ACC112 (cell line): ENCODE measurements around the gene RUBCNL.

ENCODE experiments used
- H2AFZ ChIP-seq: fragments of 200-600 bp; sonication (generic); one replicate; pipeline ENCODE4 v1.6.0; 2017; ENCODE audit warnings: antibody characterized with exemption, low read length; ENCODE audit not compliant: unreplicated experiment
- H3K27ac ChIP-seq: fragments of 200-600 bp; sonication (generic); 2 replicates; pipeline ENCODE4 v1.5.1; 2014; ENCODE audit warnings: low read depth, mild to moderate bottlenecking, antibody characterized with exemption, low read length, moderate library complexity
- H3K27me3 ChIP-seq: fragments of 200-600 bp; sonication (generic); 2 replicates; pipeline ENCODE4 v1.6.1; 2014; ENCODE audit warnings: mild to moderate bottlenecking, antibody characterized with exemption, low read length, moderate library complexity, mixed read lengths; ENCODE audit not compliant: insufficient read depth
- H3K36me3 ChIP-seq: fragments of 200-600 bp; sonication (generic); 2 replicates; pipeline ENCODE4 v1.6.1; 2016; ENCODE audit warnings: mild to moderate bottlenecking, antibody characterized with exemption, low read length, moderate library complexity, mixed read lengths; ENCODE audit not compliant: insufficient read depth
- H3K4me1 ChIP-seq: fragments of 200-600 bp; sonication (generic); one replicate; pipeline ENCODE4 v1.6.1; 2016; ENCODE audit warnings: low read length, mixed read lengths; ENCODE audit not compliant: insufficient read depth, unreplicated experiment, control insufficient read depth
- H3K4me3 ChIP-seq: fragments of 200-600 bp; sonication (generic); 2 replicates; pipeline ENCODE4 v1.5.1; 2014; ENCODE audit warnings: mild to moderate bottlenecking, low read depth, low read length
- H3K79me2 ChIP-seq: fragments of 200-600 bp; sonication (generic); one replicate; pipeline ENCODE4 v1.6.0; 2016; ENCODE audit warnings: low read length; ENCODE audit not compliant: control insufficient read depth, unreplicated experiment, insufficient read depth

Gene RUBCNL

DNA sequence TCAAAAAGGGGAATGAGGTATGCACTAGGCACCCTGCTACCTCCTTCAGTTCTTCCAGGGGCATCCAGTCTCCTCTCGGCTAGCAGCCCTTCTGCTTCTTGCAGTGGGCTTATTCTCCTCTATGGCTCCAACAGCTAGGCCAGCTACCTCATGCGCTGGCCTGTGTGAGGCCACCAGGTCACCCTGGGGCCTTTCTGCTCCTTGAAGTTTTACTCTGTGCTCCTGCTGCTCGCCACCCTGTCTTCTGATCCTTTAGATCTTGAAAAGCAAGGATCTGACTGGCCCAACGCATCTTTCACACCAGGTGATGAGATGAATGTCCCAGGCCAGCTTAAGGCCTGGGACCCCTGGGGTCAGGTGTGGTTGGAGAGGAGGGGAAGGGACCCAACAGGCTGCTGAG is 66.2 kb downstream of the RUBCNL start:
- H3K27me3 ChIP-seq: no peaks in the 10 kb centered on the region
- H3K4me1 ChIP-seq: peaks cover 11% of the 10 kb centered on the region
- no peak overlapping the region for H3K4me3 ChIP-seq
- H3K36me3 ChIP-seq: no peaks in the 10 kb centered on the region
- H2AFZ ChIP-seq: no peak overlapping the region
- no peaks in the 10 kb centered on the region for H3K79me2 ChIP-seq
- no peak overlapping the region for H3K27ac ChIP-seq

DNA sequence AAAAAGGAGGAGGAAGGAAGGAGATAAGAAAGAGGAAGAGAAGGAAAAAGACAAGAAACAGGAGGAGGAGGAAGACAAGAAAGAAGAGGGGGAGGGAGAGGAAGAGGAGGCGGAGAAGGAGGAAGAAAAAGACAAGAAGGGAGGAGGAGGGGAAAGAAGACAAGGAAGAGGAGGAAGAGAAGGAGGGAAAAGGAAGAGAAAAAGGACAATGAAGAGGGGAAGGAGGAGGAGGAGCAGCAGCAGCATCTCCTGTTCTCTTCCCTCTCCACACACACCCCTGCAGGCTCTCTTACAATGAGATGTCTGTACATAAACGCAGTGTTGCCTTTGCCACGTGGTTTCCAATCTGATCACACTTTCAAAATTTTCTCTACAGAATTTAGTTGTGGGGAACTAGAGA is 66.6 kb downstream of the RUBCNL start:
- Histone ChIP-seq H3K4me3 (no peak overlapping the region), H3K27ac (no peak overlapping the region), H2AFZ (no peak overlapping the region), H3K79me2 (no peaks in the 10 kb centered on the region), H3K27me3 (no peaks in the 10 kb centered on the region), H3K4me1 (peaks cover 11% of the 10 kb centered on the region), H3K36me3 (no peaks in the 10 kb centered on the region)

DNA sequence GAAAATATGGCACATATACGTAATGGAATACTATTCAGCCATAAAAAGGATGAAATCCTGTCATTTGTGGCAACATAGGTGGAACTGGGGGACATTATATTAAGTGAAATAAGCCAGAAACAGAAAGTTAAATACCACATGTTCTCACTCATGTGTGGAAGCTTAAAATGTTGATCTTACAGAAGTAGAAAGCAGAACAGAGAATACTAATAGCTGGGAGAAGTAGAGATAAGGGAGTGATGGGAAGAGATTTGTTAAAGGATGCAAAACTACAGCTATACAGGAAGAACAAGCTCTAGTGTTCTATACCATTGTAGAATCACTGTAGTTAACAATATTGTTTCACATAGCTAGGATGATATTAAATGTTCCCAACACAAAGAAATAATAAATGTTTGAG is 68.1 kb downstream of the RUBCNL start:
- Histone ChIP-seq H3K4me3 (no peak overlapping the region), H2AFZ (no peak overlapping the region), H3K4me1 (no peaks in the 10 kb centered on the region), H3K27ac (no peak overlapping the region), H3K27me3 (no peaks in the 10 kb centered on the region), H3K79me2 (no peaks in the 10 kb centered on the region), H3K36me3 (no peaks in the 10 kb centered on the region)

DNA sequence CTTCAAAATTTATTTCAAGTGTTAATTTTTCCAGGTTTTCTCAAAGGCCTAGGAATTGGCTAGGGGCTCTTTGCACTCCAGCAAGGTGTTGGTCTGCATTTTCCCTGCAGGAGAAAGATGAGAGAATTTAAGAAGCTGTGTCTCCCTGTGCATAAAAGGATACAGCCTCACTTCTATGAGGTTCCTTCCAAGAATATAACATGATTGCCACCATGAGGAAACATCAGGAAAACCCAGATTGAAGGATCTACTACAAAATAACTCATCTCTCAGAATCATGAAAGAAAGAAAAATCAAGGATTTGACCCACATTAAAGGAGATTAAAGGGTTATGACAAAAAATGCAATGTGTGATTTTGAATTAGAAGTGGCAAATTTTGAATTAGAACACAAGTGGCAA is 69.9 kb downstream of the RUBCNL start:
- Histone ChIP-seq H3K36me3 (no peaks in the 10 kb centered on the region), H3K4me3 (no peak overlapping the region), H3K4me1 (no peaks in the 10 kb centered on the region), H3K79me2 (no peaks in the 10 kb centered on the region), H3K27me3 (no peaks in the 10 kb centered on the region), H2AFZ (no peak overlapping the region), H3K27ac (no peak overlapping the region)

DNA sequence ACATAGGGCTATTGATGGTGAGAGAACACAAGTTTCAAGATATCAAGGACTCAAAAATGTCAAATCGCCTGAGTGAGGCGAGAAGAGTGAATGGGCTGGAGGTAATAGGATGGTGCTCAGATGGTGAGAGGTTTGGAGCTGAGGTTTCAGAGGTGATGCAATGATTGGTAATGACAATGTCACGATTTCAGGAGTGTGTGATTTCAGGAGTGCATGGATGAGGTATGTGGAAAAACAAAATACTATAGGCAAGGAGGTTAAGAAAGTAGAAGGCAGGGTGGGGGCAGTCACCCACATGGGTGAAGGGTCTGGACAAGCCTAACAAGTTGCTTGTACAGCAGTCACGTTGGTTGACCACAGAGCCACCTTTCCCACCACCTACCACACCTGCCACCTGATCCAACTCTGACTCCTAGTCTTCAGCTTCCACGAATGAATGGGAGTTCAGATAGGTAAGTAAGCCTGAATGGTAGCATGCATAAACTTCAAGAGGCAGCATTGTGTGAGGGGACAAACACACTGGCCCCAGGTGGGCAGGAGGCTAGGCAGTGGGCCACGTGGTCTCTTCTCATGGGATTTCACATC is 71.5 kb downstream of the RUBCNL start:
- no peaks in the 10 kb centered on the region for H3K36me3 ChIP-seq
- H3K79me2 ChIP-seq: no peaks in the 10 kb centered on the region
- H3K4me1 ChIP-seq: no peaks in the 10 kb centered on the region

DNA sequence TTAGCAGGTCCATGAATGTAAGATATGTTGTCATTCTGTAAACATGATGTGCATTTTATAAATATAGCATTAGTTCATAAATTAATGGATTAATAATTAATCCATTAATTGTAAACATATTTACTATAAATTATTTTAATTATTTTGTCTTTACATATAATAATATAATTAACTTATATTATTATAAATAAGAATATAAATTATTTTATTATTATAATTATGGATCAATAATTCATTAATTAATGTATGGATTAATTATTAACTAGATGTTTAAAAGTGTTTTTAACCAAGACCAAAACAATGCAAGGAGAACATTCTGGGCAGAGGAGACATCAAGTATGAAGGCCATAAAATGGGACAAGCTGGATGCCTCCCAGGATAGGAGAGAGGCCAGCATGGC is 72.0 kb downstream of the RUBCNL start:
- Histone ChIP-seq H3K36me3 (no peaks in the 10 kb centered on the region), H3K79me2 (no peaks in the 10 kb centered on the region), H3K4me1 (no peaks in the 10 kb centered on the region), H3K27me3 (no peaks in the 10 kb centered on the region), H2AFZ (no peak overlapping the region), H3K4me3 (no peak overlapping the region), H3K27ac (no peak overlapping the region)

More for the DNA sequence above, 71.5 kb downstream of the RUBCNL start:
- Histone ChIP-seq H3K27me3 (no peaks in the 10 kb centered on the region), H2AFZ (no peak overlapping the region), H3K4me3 (no peak overlapping the region), H3K27ac (no peak overlapping the region)

DNA sequence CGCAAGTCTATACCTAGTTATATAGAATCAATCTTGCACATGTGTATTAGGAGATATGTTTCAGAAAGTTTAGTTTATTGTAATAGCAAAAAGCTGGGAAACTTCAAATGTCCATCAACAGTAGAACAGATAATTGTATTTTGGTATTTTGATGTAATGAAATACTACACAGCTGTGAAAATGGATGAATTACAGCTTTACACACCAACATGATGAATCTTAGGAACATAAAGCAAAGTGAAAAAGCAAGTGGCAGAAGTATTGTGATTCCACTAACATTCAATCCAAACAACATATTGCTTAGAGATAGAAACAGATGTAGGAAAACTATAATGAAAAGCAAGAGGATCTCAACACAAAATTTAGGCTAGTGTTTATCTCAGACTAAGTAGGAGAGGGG is 72.5 kb downstream of the RUBCNL start:
- Histone ChIP-seq H3K79me2 (no peaks in the 10 kb centered on the region), H2AFZ (no peak overlapping the region), H3K36me3 (no peaks in the 10 kb centered on the region), H3K4me3 (no peak overlapping the region), H3K27ac (no peak overlapping the region), H3K4me1 (no peaks in the 10 kb centered on the region), H3K27me3 (no peaks in the 10 kb centered on the region)

DNA sequence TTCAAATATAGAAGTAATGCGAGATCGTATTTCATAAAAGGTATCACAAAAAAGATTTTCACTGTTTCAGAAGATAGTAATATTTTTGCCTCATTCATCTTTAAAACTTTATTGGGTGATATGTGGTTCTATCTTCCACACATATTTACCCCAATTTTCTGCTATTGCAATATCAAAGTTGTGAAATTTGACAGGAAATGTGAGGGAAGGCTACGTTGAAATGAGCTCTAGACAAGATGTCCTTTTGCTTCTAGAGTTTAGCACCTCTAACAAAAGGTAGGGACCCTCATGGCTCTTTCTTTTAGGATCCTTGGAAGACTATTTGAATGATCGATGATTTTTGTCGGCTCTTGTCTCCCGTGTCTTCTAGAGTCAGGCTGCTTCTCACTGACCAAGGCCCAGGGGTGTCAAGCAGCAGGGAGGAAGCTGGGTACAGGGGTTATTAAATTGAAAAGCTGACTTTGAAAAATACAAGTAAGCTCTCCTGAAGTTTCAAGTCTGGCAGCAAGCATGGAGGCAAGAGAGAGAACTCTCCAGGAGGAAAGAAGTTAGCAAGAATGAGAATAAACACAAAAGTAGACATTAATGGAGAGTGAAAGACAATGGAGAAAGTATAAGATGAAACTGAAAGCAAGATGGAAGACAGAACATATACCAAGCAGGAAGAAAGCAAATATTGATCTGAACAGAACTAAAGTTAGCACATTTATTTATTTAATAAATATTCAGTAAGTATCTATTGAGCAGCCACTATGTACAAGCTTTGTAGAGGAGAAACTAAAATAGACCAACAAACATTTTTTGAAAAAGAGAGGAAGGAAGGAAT is 73.4 kb downstream of the RUBCNL start:
- Histone ChIP-seq H3K36me3 (no peaks in the 10 kb centered on the region), H3K4me1 (no peaks in the 10 kb centered on the region), H3K4me3 (no peak overlapping the region), H3K79me2 (no peaks in the 10 kb centered on the region), H3K27ac (no peak overlapping the region), H3K27me3 (no peaks in the 10 kb centered on the region), H2AFZ (no peak overlapping the region)

DNA sequence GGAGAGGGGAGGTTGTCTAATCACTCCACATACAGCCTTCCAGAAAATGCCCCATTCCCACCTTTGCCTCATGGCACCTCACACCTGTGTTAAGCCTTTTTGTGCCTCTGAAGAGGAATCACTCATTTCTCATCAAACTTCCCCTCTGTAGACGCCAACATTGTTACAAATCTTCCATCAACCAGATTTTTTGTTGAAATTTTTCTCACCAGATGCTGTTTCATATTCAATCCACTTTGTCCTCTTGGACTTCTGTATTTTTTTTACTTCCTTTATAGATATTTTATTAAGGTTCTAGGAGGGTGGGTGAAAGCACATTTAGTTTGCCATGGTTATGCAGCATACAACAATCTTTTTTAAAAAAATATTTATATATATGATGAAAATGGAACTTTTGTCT is 74.0 kb downstream of the RUBCNL start:
- no peaks in the 10 kb centered on the region for H3K36me3 ChIP-seq
- H3K4me1 ChIP-seq: no peaks in the 10 kb centered on the region
- no peaks in the 10 kb centered on the region for H3K27me3 ChIP-seq
- no peak overlapping the region for H3K4me3 ChIP-seq
- H2AFZ ChIP-seq: no peak overlapping the region
- H3K27ac ChIP-seq: no peak overlapping the region
- no peaks in the 10 kb centered on the region for H3K79me2 ChIP-seq

DNA sequence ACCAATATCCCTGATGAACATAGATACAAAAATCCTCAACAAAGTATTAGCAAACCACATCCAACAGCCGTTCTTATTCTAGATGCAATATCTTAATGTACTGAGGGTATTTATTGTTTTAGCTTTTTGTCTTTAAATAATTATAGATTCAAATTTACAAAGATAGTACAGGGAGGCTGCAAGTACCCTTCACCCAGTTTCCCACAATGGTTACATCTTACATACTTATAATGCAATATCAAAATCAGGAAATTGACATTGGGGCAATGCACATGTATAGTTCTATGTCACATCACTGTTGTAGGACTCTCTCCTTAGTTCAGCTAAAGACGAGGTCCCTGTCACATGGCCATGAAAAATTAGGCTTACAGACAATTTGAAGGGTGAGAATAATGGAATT is 75.8 kb downstream of the RUBCNL start:
- Histone ChIP-seq H3K36me3 (no peaks in the 10 kb centered on the region), H3K27me3 (no peaks in the 10 kb centered on the region), H3K27ac (no peak overlapping the region), H3K4me3 (no peak overlapping the region), H3K79me2 (no peaks in the 10 kb centered on the region), H3K4me1 (no peaks in the 10 kb centered on the region), H2AFZ (no peak overlapping the region)

DNA sequence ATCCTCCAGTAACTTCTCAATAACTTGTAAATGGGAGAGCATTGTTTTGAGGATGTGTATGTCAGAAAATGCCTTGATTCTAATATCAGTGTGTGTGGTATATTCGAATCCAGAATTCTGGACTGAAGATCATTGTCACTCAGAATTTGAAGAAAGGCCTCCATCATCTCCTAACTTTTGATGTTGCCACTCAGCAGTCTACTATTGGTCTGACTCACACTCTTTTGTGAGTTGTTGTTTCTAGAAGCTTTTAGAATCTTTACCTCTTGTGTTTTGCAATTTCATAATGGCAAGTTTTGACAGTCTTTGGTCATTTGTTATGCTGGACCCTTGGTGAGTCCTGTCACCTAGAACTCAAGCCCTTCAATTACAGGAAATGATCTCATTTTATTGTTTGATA is 77.0 kb downstream of the RUBCNL start:
- no peaks in the 10 kb centered on the region for H3K4me1 ChIP-seq
- no peak overlapping the region for H3K27ac ChIP-seq
- H3K36me3 ChIP-seq: no peaks in the 10 kb centered on the region
- H2AFZ ChIP-seq: no peak overlapping the region
- H3K4me3 ChIP-seq: no peak overlapping the region
- no peaks in the 10 kb centered on the region for H3K79me2 ChIP-seq
- H3K27me3 ChIP-seq: no peaks in the 10 kb centered on the region
